H4 (cell line): ENCODE measurements around the gene KIAA1755. TPM values are rescaled to one million over a fixed set of nuclear protein-coding genes. Genes with fewer than 3 reads are reported as not detected.
"Not testable (repeated sequence)": the region's sequence is repeated elsewhere in the genome, so short reads cannot be mapped to it uniquely, and the experiment has no call there.

Experiments used
- DNase-seq: peaks from one replicate; pipeline ENCODE4 v3.0.0-alpha.2; 2015; ENCODE audit warnings: low spot score
- total RNA-seq: library from RNA; depleted of rRNA; stranded (reverse); fragments of >200 nt; shearing (Covaris generic); gene quantifications from 2 replicates; pipeline ENCODE4 v1.2.3, GENCODE V29; 2014

The KIAA1755 gene
- total RNA-seq, 1 experiment from 2014 or later, result not detected

DNA sequence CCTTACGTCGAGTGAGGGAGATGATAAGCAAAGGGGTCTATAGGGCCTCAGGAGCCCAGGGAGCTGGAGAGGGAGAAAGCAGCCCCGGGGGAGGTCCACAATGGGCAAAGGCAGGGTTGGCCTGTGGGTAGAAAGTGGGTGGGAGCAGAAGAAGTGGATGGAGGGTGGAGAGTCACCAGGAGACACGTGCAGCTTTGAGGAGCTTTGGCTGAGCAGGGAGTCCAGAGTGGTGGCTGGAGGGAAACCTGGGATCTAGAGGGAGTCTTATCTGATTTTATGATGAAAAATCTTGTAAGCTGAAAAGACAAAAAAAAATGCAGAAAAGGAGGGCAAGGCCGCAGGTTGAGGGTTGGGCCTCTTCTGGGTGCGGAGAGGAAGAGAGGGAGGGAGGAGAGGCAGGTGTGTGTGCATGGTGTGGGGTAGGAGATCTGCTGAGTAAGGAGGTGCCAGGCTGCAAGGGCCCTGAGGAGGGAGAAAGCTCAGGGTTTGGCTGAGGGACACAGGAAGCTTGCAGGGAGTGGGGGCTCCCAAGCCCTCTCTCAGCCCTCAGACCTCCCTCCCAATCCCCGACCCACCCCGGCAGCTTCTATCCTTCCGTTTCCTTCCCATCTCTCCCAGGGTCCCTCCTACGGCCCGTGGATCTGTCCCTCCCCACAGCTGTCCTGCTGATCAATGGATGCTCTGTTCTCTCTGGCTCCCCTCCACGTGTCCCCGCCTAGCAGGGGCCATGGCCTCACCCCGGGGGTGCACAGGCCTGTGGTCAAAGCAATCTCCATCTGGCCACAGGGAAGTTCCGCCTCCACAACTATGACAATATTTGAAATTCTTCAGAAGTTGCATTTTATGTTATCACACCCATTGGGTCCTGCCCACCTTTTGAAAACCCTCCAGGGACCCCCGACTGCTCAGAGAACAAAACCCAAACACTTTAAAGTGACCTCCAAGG is 26.3 kb upstream of the KIAA1755 start:
- no peak for DNase-seq

DNA sequence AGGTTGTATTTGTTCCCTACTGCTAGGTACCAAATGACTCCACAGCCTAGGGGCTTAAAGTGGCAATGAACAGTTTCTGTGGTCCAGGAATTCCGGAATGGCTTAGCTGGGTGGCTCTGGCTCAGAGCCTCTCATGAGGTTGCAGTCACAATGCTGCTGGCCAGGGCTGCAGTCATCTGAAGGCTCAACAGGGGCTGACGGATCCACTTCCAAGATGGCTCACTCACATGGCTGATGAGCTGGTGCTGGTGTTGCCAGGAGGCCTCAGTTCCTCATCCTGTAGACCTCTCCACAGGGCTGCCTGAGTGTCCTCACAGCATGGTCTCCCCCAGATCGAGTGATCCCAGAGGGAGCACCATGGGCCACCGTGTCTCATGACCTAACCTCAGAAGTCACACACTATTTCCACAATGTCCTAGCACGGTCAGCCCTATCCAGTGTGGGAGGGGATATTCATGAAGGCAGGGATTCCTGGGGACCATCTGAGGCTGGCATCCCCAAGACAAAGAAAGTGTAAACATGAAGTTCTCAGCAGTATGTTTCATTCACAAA is 24.4 kb upstream of the KIAA1755 start:
- no peak for DNase-seq

DNA sequence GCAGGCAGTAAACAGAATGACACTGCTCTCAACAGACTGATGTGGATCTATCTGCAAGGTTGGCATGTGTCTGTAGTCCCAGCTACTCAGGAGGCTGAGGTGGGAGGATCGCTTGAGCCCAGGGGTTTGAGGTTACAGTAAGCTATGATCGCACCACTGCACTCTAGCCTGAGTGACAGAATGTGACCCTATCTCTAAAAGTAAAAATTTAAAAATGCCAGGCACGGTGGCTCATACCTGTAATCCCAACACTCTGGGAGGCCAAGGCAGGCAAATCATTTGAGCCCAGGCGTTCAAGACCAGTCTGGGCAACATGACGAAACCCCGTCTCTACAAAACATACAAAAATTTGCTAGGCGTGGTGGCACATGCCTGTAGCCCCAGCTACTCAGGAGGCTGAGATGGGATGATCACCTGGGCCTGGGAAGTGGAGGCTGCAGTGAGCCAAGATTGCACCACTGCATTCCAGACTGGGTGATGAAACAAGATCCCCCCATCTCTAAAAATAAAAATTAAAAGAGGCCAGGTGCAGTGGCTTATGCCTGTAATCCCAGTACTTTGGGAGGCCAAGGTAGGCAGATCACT is 23.6 kb upstream of the KIAA1755 start:
- not testable (repeated sequence) for DNase-seq

DNA sequence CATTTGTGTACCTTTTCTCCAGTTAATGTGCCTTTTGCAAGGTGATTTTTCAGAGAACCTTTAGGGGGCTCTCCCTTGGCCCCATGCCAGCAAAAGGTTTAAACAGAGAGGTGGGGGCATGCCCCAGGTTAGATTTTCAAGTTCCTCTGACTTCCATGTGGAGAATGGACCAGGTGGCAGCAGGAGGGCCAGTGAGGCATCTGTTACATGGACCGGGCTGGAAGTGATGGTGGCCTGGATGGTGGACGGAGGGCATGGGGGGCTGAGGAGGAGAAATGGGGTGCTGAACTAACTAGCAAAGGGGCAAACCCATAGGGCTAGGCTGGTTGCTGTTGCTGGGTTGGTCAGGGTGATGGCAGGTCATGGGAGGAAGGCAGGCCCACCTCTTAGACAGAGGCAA is 22.7 kb upstream of the KIAA1755 start:
- no peak for DNase-seq

DNA sequence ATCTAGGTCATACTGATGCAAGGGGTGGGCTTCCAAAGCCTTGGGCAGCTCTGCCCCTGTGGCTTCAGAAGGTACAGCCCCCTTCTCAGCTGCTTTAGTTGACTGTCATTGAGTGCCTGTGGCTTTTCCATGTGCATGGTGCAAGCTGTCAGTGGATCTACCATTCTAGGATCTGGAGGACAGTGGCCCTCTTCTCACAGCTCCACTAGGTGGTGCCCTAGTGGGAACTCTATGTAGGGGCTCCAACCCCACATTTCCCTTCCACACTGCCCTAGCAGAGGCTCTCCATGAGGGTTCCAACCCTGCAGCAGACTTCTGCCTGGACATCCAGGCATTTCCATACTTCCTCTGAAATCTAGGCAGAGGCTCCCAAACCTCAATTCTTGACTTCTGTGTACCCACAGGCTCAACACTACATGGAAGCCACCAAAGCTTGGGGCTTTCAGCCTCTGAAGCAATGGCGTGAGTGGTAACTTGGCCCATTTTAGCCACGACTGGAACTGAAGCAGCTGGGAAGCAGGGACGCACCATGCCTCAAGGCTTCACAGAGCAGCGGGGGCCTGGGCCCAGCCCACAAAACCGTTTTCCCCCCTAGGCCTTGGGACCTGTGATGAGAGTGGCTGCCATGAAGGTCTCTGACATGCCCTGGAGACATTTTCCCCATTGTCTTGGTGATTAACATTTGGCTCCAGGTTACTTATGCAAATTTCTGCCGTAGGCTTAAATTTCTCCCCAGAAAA is 20.8 kb upstream of the KIAA1755 start:
- DNase-seq, result not testable (repeated sequence)

DNA sequence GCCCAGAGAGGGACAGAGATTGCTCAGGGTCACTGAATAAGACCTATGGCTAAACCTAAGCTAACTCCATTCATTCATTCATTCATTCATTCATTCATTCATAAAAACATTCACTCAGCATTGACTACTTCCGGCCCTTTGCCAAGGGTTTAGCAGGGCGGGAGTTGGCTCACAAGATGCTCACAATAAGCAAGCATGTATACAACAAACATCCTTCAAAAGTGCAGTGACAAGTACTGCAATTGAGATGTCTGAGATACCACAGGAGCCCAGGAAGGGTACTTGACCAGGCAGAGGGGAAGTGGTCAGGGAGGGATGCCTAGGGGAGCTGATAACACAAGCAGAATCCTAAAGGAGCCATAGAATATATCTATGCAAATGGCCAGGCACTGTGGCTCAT is 18.2 kb upstream of the KIAA1755 start:
- no peak for DNase-seq

DNA sequence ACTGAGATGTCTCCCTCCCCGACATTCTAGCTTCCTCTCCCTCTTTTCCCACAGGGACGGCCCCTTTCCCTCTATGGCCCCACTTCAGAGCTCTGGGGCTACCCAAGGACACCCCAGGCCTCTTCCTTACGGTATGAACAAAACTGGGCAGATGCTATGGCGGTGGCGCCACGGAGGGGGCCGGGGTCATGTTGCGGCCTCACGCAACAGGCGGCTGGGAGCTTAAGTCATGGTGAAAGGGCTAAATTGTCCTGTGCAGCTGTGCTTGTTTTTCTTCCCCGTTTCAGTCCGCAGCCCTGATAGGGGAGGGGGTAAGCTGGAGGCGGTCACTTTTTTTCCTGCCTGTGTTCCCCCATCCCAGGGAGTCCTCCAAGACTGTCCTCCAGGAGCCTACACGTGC is 17.6 kb upstream of the KIAA1755 start:
- no peak for DNase-seq

DNA sequence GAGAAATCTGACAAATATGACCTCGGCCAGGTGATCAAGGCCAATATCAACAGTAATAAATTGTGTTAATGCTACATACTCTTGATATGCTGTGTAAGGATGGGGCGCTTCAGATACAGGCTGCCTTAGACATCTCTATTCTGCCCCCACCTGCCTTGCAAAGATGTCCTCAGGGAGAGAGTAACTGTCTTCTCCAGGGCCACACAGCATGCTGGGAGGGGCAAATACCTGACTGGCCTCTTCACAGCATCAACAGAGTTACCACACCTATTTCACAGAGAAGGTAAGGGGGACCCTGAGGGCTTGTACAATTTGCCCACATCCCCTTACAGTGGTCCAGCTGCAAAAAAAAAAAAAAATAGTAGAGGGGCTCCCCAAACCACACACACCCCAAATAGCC is 17.2 kb upstream of the KIAA1755 start:
- DNase-seq, result no peak

DNA sequence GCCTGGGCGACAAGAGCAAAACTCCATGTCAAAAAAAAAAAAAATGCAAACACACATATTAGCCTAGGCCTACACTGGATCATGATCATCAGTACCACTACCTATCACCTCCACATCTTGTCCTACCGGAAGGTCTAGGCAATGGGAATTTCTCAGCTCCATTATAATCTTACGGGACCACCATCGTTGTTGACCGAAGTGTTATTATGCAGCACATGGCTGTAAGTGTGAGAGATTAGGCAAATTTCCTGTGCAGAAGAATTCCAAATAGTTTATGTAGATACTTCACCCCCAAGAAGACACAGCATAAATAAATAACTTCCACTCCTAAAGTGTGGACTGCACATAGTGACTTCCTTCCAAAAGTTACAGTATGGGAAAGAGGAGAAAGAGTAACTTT is 16.8 kb upstream of the KIAA1755 start:
- no peak for DNase-seq

DNA sequence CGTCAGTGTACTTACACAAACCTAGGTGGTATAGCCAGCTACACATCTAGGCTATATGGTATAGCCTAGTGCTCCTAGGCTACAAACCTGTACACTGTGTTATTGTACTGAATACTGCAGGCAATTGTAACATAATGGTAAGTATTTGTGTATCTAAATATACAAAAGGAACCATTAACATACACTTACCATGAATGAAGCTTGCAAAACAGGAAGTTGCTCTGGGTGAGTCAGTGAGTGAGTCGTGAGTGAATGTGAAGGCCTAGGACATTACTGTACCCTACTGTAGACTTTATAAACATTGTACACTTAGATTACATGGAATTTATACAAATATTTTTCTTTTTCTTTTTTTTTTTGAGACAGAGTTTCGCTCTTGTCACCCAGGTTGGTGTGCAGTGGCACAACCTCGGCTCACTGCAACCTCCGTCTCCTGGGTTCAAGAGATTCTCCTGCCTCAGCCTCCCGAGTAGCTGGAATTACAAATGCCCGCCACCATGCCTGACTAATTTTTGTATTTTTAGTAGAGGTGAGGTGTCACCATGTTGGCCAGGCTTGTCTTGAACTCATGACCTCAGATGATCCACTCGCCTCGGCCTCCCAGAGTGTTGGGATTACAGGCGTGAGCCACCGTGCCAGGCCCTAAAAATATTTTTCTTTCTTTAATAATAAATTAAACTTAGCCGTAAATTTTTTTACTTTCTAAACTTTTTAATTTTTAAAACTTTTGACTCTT is 15.4 kb upstream of the KIAA1755 start:
- DNase-seq, result peak; percentile 78

DNA sequence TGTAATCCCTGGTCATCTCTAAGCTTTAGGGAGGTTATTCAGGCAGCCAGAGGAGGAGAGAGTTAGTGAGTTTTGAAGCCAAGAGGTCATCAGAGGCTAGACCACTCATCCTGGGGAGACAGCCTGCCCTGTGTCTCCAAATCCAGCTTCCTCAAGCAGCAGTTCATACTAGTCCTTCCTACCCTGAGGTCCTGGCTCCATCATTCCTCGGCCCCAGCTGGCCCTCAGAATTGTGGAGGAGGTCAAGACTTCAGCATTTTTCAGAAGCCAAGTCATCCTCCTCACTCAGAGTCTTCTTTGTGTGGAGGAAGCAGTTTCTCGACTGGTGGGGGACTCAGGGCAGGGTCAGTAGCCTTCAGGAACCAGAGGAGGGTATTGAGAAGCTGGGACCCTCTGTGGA is 12.4 kb upstream of the KIAA1755 start:
- DNase-seq, result no peak

DNA sequence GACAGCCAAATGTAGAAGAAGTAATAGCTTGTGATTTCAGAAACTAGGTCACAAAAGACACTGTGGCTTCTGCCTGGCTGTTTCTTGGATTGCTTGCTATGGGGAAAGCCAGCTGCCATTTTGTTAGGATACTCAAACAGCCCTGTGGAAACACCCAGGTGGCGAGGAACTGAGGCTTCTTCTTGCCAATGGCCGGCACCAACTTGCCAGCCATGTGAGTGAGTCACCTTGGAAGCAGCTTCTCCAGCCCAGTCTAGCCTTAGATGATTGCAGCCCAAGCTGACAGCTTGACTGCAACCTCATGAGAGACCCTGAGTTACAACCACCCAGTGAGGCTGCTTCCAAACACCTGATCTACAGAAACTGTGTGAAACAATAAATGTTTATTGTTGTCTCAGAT is 11.9 kb upstream of the KIAA1755 start:
- DNase-seq, result no peak

DNA sequence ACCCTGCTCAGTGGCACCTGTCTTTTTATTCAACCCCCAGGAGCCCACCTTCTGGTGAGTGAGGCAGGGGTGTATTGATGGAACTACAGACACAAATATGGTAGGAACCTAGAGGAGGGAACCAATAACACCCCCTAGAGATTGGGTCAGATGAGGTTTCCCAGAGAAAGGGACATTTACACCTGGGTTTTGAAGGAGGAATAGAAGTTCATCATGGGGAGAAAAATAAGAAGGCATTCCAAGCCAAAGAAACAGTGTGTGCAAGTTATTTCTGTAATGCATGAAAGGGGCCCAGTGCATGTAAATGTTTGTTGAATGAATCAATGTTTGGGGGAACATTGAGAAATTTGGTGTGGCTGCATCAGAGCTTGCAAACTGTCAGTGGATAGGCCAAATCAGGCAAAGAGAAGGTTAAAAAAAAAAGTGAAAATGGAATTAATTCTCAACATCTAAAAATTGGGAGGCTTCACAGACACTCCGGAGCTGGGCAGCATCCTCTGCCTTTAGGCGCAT is 11.1 kb upstream of the KIAA1755 start:
- DNase-seq, result no peak

DNA sequence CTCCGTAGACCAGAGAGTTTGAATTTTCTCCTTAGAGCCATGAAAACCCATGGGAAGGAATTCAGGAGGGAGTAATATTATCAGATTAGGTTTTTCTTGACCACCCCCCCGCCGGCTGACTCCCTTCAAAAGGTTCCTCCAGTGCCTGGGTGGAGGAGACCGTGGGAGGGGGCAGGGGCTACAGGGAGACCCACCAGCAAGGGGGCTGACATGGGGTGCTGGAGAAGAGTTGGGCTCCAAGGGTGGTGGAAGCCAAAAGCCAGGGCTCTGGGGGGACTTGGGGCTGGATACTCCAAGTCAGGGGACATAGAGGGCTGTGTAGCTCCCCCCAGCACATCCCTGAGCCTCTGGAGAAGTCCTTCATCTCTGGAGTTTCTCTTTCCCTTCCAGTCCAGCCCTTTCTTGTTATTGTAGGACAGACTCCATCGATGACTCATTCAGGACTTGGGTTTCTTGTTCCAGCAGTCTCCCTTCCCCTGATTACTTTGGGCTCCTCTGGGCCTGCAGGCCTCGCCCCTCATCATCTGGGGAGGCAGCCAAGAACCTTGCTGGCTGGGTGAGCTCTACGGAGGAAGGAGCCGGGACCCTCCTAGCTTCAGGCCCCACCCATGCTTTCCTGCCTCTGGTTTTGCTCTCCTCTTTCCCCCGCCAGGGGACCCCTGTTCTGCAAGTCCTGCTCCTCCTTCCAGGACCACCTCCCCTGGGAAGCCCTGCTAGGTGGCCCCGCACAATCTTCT is 10.5 kb upstream of the KIAA1755 start:
- peak; percentile 91 for DNase-seq

DNA sequence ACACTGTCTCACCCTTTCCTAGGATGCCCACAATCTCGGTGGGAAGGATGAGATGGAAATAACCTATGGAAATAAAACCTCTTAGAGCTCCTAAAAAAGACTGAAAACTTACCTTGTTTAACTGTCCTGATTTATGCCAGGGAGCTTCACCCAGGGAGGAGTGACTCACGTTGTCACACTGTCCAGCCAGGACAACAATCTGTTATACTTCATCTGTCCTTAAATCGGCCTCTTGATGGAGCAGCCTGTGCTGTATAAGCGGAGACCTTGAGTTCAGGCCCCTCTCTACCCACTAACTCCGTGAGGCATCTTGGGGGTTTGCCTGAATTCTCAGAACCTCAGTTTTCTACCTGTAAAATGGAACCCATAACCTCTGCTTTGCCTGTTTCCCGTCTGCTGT is 9.2 kb upstream of the KIAA1755 start:
- no peak for DNase-seq

DNA sequence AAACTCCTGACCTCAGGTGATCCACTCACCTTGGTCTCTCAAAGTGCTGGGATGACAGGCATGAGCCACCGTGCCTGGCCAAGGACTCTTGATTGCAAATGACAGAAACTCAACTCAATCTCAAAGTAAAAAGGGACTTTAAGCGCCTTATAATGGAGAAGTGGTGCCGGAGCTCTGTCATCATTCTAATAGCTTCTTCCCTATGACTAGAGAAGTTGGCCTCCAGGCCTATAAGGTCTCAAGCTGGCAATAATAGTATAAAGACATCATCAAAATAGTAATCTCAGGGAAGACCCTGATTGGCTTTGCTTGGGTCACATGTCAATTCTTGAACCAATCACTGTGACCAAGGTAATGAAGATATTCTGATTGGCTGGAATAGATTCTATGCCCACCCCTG is 8.5 kb upstream of the KIAA1755 start:
- DNase-seq, result no peak

DNA sequence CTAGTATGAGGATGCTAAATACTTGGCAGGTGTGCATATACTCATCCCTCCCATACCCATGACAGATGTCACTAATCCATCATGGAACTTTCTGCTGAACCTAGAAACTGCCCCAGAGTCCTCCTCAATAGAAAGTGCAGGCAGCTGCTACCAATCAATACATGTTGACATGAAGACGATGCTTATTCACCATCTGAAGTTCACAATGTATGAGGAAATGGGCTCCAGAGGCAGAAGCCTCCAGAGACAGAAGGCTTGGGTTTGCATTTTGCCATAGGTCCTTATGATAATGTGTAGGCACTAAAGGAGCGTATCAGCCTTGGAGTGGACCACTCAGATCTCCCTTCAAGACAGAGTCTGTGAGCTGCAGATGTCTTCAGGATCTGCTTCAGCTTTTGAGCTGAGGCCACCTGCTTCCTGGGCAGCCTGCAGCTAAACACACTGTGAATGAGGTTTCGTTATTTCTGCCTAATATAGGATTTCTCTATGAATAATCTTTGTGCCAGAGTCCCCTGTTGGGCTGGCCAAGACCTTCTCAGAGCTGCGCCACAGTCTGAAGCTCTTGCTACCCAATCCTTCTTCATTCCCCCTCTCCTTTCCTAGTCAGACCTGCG is 7.5 kb upstream of the KIAA1755 start:
- no peak for DNase-seq

DNA sequence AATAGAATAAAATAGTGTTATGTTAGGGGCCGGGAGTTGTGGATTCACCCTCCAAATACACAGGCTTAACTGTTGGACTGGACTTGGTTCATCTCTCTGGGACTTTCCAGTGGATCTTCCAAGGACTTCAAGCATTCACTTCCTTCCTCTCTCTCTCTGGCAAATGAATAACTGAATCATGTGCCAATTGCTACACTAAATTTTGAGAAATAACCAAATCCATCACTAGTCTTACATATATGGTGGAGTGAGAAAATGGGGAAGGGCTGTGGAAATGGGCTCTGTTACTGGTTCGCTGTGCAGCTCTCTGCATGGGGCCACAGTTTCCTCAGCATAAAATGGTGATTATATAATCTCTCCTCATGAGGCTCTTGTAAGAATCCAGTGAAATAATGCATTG is 6.8 kb upstream of the KIAA1755 start:
- DNase-seq, result no peak

DNA sequence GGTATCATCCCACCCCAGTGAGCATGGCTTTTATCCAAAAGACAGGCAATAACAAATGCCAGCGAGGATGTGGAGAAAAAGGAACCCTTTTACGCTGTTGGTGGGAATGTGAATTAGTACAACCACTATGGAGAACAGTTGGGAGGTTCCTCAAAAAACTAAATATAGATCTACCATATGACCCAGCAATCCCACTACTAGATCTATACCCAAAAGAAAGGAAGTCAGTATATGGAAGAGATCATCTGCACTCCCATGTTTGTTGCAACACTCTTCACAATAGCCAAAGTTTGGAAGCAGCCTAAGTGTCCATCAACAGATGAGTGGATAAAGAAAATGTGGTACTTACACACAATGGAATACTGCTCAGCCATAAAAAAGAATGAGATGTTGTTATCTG is 5.9 kb upstream of the KIAA1755 start:
- DNase-seq, result no peak

DNA sequence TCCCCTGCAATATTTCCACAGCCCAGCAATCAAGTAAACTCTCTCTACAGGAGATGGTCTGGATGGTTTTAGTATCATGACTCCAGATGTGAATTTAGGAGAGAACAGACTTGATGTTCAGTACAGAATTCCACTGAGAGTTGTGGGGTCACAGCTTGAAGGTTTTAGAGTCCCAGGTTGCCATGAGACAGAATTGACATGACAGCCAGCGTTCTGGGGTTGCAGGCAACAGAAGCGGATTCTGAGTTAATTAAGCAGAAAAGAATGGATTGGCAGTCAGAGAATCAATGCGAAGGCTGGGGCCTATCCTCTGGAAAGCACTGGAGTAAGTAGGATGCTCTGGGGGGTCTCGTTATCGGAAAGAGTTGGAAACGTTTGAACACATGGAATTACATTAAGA is 2.4 kb upstream of the KIAA1755 start:
- no peak for DNase-seq
